Uterus (tissue), 2 donors: ENCODE data around the gene KLHL14.

Source experiments
- CTCF ChIP-seq, 4 experiments: fragments of 200-600 bp in 2 of 4; fragments of 450-650 bp in 2 of 4; sonication (generic) in 2 of 4; IDR thresholded peaks; one replicate each; pipeline ENCODE4 v1.5.1; 2016 to 2019; ENCODE audit warnings: antibody characterized with exemption in 4 of 4, mild to moderate bottlenecking in 2 of 4, moderate library complexity in 1 of 4
- POLR2A ChIP-seq, 2 donors: fragments of 450-650 bp; IDR thresholded peaks; one replicate each; pipeline ENCODE4 v1.6.1; 2016; ENCODE audit warnings: antibody characterized with exemption in 2 of 2, mild to moderate bottlenecking in 1 of 2, moderate library complexity in 1 of 2

GRCh38 chr18:32674491-32674890 lies 98.3 kb downstream of the KLHL14 start:
- TF ChIP-seq CTCF (IDR thresholded peaks at IDR 0.05) (no peak), POLR2A (IDR thresholded peaks at IDR 0.05) (no peak)
